HG02610 (cell line): ENCODE data around the gene OSBPL2.

ENCODE experiments used
- ATAC-seq: cut with Tn5 transposase; IDR thresholded peaks from one replicate; pipeline ENCODE4 v1.9.1; 2021; ENCODE audit warnings: mild to moderate bottlenecking, moderate library complexity; ENCODE audit not compliant: unreplicated experiment

The OSBPL2 gene

DNA sequence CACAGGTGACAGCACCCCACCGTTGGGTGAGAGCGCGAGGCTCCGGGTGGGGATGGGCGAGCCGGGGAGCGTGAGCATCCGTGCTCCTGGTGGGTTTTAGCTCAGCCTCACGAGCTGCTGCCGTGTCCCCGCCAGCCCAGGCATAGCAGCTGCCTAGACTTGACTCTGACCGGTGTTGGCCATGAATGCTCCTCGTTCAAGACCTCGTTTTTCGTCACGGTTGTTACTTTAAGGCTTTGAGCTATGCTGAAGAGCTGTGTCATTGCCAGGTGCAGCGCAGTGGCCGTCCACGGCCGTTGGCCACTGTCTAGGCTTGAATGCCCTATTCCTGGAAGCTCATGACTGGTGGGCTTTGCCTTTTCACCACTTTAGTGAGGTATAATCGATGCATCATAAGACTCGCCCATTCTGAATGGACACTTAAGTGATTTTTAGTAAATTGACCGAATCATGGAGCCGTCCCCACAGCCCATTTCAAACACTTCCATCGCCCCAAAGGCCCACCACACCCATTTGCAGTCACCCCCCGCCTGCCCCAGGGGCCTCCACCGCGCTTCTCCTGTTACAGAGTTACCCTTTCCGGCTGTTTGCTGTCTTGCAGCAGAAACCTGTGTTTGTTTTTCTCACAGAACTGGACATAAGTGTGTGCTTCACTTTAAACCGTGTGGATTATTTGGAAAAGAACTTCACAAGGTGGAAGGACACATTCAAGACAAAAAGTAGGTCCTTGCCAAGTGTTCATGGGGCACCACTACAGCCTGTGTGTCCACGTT is 43.0 kb downstream of the OSBPL2 start:
- ATAC-seq = no peak

DNA sequence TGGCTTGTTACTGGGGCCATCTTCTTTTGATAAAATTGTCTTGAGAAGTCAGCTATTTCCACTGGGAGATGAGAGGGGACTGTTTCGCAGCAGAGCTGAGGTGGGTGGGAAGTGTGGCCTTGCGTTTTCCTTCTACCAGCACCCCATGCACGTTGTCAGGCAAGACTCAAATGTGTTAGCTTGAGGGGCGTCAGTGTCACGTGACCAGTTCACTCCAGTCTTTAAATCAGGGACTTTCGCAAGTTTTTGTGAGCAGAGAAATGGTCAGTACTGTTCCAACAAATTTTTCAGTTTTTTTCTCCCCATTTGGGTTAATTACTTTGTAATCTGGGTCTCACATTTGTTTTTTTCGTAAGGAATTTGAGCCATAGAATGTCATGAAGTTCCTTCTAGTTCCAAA is 43.8 kb downstream of the OSBPL2 start:
- ATAC-seq = no peak

DNA sequence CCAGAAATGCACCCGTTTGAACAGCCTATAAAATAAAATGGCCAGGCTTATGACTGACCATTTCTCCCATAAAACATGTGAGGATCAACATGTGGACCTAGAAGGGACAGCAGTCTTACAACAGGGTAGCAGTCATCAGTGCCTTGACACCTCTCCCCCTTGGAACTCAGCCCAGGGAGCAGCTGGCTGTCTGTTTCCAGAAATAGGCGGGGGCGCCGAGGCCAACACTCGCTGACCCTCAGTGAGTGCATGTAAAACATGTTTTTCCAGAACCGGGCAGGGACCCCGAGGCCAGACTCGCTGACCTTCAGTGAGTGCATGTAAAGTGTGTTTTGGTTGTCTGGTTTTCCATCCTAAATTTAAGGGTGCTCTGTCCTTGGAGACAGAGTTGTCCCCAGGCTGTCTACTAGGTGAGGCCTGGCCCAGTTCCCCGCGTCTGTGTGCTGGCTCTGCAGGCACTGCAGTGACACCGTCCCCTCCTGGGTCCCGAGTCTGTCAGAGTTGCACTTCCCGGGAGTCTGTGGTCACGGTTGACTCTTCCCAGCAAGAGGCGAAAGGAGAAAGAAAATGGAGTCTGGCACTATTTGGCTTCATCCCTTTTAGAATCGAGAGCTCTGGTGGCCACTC is 44.7 kb downstream of the OSBPL2 start:
- ATAC-seq = no peak

DNA sequence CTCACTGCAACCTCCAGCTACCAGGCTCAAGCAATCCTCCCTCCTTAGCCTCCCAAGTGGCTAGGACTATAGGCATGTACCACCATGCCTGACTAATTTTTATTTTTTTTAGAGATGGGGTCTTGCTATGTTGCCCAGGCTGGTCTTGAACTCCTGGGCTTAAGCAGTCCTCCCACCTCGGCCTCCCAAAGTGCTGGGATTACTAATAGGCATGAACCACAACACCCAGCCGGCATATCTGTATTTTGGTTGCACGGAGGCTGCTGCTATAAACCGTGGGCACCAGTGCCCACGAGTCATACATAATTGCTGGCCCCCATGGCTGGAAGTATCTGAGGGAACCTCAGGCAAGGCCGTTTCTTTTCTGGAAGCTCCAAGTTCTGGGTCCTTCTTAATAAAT is 46.1 kb downstream of the OSBPL2 start:
- ATAC-seq = no peak

DNA sequence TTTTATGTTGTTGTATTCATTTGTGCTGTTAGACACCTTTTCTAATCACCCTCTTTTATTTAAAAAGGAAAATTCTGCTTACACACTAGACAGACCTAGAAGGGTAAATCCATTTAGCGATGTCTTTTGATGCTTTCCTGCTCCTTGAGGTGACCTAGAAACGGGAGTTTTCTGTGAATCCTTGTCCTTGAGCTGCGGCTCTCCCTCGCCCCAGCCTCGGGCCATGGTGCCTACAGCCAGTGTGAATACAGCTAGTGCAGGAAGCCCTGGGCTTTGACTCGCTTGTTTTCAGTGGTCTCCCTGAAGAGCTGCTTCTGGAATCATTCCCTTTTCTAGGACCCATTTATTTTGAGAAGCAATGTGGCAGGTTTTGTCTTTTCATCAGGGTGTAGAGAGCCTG is 46.8 kb downstream of the OSBPL2 start:
- no peak for ATAC-seq

DNA sequence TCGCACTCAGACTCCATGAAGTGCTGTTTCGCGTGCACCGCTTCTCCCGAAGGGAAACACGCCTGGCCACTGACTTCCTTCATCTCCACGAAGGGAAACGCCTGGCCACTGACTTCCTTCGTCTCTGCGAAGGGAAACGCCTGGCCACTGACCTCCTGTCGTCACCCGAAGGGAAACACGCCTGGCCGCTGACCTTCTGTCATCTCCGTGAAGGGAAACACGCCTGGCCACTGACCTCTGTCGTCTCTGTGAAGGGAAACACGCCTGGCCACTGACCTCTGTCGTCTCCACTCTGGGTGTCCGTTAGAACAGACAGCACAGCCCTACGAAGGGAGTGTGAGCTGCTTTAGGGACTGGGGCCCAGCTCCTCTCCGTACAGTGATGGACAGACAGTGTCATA is 47.4 kb downstream of the OSBPL2 start:
- no peak for ATAC-seq

DNA sequence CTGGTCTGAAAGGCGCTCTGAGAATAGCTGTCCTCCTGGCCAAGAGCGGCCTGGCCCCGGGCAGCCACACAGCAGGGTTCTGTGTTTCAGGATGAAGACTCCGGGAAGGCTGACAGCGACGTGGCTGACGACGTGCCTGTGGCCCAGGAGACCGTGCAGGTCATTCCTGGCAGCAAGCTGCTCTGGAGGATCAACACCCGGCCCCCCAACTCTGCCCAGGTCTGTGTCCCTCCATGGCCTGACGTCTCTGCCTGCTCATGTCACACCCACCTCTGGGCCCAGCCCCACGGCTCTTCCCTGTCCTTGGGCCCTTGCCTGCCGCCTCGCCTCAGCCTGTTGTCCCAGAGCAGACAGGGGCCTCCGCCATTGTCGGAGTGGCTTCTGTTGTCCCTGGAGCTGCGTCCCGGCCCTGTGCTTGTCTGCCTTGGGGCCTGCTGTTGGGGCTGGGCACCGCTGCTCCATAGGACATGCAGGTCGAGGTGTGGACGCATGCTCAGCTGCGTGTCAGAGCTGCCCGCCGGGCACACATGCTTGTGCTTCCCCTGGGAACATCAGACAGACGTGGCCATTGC is 48.3 kb downstream of the OSBPL2 start:
- ATAC-seq = no peak

DNA sequence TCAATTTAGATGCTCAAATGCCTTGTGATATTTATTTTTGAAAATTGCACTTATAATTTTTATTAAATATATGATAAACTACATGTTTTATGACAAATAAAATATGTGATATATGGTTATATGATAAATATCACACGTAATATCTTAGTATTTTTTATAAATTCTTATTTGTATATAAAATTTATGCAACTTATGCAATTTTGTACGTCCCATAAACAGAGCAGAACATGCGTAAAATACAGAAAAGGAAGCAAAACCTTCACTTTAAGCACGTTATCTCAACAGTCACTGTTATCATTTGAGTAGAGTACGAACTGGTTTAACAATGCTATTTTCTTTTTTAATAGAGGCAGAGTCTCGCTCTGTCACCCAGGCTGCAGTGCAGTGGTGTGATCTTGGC is 48.8 kb downstream of the OSBPL2 start:
- no peak for ATAC-seq

DNA sequence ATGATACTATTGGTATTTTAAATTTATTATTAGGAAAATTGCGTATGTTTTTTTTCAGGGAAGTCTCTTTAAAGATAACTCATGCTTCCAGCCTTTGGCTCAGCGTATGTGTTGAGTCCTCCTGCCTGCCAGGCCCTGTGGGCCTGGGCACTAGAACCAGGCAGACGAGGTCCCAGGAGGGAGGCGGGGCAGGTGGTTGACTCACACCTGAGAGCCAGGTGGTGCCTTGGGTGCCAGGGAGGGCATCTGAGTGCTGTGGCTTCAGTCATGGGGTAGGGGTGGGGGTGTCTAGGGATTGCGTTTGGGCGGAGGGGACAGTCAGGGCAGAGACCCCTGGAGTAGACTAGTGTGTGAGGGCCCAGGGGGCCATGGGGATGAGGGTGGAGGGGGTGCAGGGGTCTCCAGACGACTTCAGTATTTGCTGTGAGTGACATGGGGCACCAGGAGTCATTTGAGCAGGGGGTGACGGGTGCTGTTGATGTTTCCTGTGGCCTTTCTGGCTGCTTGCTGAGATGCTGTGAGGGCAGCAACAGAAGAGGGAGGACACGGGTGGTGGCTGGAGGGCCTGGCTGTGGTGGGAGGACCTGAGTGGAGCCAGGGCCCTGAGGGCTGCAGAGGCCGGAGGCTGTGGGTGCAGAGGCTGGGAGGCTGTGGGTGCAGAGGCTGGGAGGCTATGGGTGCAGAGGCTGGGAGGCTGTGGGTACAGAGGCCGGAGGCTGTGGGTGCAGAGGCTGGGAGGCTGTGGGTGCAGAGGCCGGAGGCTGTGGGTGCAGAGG is 49.6 kb downstream of the OSBPL2 start:
- ATAC-seq = no peak

DNA sequence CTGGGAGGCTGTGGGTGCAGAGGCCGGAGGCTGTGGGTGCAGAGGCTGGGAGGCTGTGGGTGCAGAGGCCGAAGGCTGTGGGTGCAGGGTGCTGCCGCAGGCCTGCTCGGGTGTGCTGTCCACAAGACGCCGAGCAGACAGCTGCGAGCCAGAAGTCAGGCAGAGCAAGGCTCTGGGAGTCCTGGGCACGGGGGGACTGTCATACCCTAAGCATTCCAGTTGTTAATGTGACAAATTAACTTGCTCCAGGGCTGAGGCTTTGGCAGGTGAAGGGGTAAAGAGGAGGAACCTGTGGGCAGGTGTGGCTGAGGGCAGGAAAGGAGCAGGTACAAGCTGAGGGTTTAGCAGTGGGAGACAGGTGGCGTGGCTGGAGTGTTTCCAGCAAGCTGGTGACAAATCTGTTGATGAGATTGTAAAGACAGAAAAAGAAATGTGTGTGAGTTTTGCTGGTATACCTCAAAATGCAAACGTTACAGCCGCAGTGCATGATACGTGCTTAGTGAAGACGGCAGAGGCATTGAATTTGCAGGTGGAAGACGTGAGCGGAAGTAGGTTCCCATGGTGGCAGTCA is 50.3 kb downstream of the OSBPL2 start:
- ATAC-seq = no peak

DNA sequence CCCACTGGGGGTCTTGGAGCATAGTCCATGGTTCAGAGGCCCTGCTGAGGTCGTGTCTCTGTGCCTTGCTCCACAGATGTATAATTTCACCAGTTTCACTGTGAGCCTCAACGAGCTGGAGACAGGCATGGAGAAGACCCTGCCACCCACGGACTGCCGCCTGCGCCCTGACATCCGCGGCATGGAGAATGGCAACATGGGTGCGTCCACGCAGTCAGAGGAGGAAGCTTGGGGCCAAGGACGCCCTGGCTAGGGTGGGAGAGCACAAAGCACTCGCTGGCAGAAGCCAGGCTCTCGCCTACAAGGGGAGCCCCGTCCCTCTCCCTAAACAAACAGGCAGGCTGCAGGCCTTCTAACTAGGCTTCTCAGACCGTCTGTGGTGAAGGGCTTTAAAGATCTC is 50.8 kb downstream of the OSBPL2 start:
- no peak for ATAC-seq

DNA sequence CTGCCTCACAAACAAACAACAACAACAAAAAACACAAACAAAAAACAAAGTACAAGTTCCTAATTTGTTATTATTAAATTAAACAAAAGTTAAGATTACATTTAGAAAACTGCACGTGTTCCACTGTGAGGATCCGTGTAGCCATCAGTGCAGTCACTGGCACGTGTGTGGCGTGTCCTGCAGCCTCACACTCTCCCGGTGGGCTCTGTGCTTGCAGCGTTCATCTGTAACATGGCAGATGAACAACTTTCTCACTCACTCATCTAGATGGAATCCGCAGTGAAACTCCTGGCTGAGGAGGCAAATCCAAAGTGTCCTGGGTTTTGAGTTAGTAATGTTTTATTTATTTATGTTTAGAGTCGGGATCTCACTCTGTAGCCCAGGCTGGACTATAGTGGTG is 51.6 kb downstream of the OSBPL2 start:
- ATAC-seq = no peak

DNA sequence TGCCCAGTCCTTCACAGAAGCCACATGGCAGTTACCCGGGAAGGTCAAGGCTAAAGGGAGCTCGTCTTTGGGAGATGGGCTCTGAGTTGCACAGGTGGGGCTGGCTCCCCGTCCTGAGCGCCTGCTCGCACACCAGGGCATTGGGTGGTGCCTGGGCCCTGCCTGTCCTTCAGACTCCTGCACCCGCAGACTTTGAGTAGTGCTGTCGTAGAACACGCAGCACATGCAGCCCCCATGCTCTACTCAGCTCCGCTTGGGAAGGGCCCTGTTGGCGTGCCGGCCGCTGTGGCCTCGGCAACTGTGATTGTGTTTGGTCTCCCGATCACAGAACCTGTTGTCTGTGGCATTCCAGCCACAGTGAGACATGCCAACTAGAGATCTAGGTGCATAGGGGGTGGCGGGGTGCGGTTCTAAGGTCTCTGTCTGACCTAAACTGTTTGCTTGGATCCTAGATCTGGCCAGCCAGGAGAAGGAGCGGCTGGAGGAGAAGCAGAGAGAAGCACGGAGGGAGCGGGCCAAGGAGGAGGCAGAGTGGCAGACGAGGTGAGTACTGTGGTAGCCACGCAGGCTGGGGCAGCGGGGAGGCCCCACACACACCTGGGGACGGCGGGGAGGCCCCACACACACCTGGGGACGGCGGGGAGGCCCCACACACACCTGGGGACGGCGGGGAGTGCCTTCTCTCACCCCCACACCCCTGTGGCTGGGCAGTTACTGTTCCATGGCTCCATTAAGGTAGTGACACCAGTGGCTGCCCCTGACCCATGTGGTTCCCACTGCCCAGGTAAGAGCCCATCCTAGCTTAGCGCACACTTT is 53.1 kb downstream of the OSBPL2 start:
- ATAC-seq = no peak

DNA sequence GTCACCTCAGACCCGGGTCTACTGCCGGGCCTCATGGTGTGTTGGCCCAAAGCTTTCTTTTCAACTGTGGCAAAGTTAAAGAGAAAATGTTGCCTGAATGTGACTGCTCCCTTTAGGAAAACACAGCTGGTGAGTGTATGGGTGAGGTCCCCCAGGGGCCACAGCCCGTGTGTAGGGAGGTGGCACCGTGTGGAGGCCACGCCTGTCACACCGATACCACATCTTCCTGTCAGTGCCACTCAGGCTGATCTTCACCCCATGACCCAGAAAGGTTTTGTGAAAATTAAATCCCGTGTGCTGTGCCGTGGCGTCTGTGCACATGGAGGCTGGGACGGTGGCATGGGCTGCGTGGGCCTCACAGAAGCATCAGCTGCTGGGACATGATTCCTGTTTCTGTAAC is 53.8 kb downstream of the OSBPL2 start:
- ATAC-seq = no peak

DNA sequence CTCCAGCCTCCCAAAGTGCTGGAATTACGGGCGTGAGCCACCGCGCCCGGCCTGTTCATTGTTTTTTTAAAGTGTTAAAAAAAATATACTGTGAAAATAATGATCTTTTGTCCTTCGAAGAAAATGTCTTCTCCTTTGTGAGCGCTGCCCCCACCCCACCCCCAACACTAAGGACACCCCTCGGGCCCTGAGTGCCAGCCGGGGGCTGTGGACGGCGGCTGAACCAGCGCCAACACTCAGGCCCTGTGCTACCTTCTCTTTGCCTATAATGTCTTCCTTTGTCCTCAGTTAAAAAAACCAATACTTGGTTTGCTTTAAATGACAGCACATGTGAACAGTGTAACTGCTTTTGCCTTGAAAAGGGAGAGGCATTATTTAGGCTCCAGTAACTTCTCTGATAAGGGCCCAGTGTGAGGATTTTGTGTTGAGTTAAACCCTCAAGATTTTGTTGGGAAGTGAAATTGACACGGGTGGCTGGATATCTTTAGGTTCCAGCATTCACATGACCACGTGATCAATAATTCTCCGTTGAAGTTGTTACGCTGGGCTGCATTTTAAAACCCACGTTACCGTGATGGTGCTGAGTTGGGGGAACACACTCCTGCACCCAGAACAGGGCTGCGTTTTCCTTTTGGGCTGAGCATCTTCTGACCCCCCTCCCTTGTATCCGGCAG is 54.9 kb downstream of the OSBPL2 start:
- ATAC-seq = no peak

DNA sequence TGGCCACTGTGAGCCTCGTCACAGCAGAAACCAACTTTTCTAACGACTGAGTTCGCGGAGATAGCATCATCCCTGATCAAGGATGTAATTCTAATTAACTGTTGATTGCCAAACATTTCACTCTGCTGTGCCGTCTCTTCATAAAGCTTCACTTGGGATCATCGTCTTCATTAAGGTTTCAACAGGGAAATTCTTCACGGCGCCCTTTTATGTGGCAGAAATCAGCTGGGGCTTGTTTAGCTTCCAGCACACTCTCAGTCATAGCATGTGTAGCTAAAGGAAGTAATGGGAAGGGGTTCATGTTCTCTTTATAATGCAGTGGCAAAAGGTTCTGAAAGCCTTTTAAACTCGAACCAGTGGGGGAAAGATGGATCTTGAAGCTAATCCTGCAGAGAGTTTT is 55.6 kb downstream of the OSBPL2 start:
- no peak for ATAC-seq

DNA sequence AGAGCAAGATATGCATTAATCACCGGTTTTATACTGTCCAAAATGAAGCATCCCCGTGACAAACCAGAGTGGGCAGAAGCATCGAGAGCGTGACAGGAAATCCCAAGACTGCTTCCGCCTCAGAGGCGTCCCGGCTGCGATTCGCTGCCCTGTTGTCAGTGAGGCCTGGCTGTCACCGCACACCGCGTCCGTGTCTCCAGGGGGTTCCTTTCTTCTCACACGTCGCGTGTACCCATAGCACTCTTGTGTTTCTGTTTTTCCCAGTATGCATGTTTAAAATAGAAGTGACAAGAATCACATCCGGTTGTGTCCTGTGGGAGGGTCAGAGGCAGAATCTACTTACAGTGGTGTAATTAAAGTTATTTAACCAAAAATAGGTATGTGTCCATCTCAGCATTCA is 56.2 kb downstream of the OSBPL2 start:
- peak; percentile 78 for ATAC-seq

DNA sequence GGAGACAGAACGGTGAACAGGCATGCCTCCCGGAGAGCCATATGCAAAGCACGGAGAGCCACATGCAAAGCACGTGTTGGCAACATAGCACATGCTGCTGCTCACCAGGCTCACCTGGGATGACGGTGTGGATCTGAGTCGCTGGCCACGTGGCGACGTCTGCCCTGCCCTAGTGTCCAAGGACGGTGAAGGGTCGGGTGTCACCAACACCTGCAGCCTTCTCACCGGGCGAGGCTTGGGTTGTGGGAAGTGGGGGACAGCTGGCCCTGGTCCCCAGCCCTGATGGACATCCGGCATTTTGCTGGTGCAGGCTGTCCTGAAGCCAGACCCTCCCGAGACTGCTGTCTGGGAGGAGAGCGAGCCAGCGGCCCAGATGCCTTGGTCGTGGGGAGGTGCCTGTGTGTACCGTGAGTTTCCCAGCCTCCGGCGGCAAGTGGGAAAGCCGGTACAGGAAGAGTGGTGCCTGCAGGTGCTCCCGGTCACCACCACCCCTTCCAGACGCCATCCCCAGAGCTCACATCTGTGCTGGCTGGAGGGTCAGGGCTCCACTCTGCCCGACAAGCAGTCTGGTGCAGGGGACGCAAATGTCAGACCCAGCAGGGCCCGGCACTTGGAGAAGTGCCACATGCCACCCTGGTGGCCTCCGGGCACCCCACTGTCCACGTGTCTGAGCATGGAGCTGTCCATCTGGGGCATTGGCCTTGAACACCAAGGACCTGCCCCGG is 58.6 kb downstream of the OSBPL2 start:
- ATAC-seq = no peak
